Activated CD4-positive, alpha-beta T cell treated with anti-CD3 and anti-CD28 coated beads, Interleukin-2, amount 10 ng/mL, durations not matched to agents 7 days and 5 days (primary cell): ENCODE measurements around the gene TRIM32. TPM values are rescaled to one million over a fixed set of nuclear protein-coding genes. Genes with fewer than 3 reads are reported as not detected.

Experiments used
- CTCF ChIA-PET: fragments of 350-600 bp; sonication (Branson Sonifier 250); formaldehyde crosslinking; loops from one replicate; lab custom pipeline; 2021; ENCODE audit warnings: antibody characterized with exemption; lab: Charles Lee
- POLR2A ChIA-PET: fragments of 350-600 bp; sonication (Branson Sonifier 250); formaldehyde crosslinking; loops from one replicate; lab custom pipeline; 2021; ENCODE audit warnings: antibody characterized with exemption; lab: Charles Lee
- DNase-seq: peaks from one replicate; pipeline ENCODE4 v3.0.0-alpha.2; 2020
- H3K27ac Mint-ChIP-seq: one replicate; pipeline ENCODE4 v1.8.0; 2021; ENCODE audit warnings: mild to moderate bottlenecking, moderate library complexity, mixed read lengths
- H3K27me3 Mint-ChIP-seq: one replicate; pipeline ENCODE4 v1.8.0; 2021; ENCODE audit warnings: mixed read lengths
- H3K36me3 Mint-ChIP-seq: one replicate; pipeline ENCODE4 v1.8.0; 2021; ENCODE audit warnings: low read depth, mixed read lengths
- H3K4me1 Mint-ChIP-seq: one replicate; pipeline ENCODE4 v1.8.0; 2021; ENCODE audit warnings: mixed read lengths
- H3K4me3 Mint-ChIP-seq: one replicate; pipeline ENCODE4 v1.8.0; 2021; ENCODE audit warnings: mild to moderate bottlenecking, moderate library complexity, mixed read lengths
- H3K9me3 Mint-ChIP-seq: one replicate; pipeline ENCODE4 v1.8.0; 2021; ENCODE audit warnings: mixed read lengths
- total RNA-seq, 2 experiments: library from RNA; stranded (reverse); gene quantifications; one replicate each; pipeline ENCODE4 v1.2.3, GENCODE V29; 2021

TRIM32 gene
- total RNA-seq, 2 experiments from 2014 or later: 17.9 to 18.3 TPM

DNA sequence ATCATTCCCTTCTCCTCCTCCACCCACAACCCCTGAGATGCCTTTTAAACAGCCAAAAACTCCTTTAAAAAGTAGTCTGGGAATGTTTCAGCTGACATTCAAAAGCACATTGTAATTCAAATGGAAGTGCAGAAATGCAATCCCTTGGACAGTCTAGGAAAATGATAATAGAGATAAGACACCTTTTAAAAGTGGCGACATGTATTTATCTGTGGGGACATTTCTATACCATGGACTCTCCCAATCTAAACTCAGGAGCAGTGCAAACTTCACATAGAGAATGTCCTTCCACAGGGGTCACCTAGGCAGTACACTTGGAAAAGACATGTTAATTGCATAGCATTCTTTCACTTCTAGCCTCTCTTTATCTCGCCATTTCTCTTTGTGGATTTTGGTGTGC is 33.0 kb downstream of the TRIM32 start:
- H3K27ac Mint-ChIP-seq: no peak overlapping the region
- no peaks in the 10 kb centered on the region for H3K27me3 Mint-ChIP-seq
- no peak overlapping the region for H3K4me3 Mint-ChIP-seq
- ChIA-PET CTCF (no interaction called here), POLR2A (no interaction called here)
- no peaks in the 10 kb centered on the region for H3K36me3 Mint-ChIP-seq
- peaks cover 2% of the 10 kb centered on the region for H3K9me3 Mint-ChIP-seq
- no peak for DNase-seq
- no peaks in the 10 kb centered on the region for H3K4me1 Mint-ChIP-seq

DNA sequence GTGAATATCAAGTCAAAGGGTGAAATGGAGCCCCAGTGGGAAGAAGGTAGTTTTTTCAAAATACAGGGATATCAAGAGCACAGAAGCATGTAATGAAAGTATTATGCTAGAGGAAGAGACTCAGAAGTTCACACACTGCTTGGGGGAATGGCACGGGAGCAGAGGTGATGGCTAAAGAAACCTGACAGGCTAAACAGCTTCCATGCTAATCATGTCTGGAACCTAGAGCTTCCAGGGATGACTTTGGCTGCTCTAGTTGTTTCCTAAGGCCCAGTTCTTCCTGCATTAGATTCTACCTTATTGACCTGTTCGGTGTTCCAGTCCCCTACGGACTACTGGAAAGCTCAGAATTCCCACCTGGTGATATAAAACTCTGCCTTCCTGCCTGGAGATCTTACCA is 34.3 kb downstream of the TRIM32 start:
- Mint-ChIP-seq H3K9me3 (peaks cover 2% of the 10 kb centered on the region), H3K36me3 (no peaks in the 10 kb centered on the region), H3K27me3 (no peaks in the 10 kb centered on the region), H3K27ac (no peak overlapping the region), H3K4me1 (no peaks in the 10 kb centered on the region), H3K4me3 (no peak overlapping the region)
- no peak for DNase-seq
- CTCF ChIA-PET: interaction anchor here (0.5 to 0.9 kb wide), 3 partner anchors 15 to 459 kb away, joined by 3 to 4 read pairs (median 3); no protein-coding TSS in a partner anchor
- POLR2A ChIA-PET: no interaction called here

DNA sequence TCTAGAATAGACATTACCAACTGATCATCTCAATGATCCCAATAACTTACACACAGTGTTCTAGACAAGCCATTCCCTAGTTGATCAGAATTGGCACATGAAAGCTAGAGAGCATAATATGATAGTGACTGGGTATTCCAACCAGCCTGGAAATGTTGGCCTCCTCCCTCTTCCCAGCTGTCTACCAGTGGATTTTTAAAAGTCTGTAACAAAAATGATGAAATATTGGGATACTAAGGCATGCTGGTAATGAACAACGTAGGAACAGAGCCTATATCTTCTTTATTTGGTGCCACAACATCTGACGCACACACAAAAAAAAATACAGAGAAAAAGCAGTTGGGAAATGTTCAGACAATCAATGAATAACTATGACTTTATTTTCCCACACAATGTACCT is 34.8 kb downstream of the TRIM32 start:
- peaks cover 2% of the 10 kb centered on the region for H3K9me3 Mint-ChIP-seq
- H3K36me3 Mint-ChIP-seq: no peaks in the 10 kb centered on the region
- H3K4me3 Mint-ChIP-seq: no peak overlapping the region
- H3K27me3 Mint-ChIP-seq: no peaks in the 10 kb centered on the region
- DNase-seq: no peak
- H3K4me1 Mint-ChIP-seq: no peaks in the 10 kb centered on the region
- ChIA-PET POLR2A (no interaction called here), CTCF (no interaction called here)
- no peak overlapping the region for H3K27ac Mint-ChIP-seq

DNA sequence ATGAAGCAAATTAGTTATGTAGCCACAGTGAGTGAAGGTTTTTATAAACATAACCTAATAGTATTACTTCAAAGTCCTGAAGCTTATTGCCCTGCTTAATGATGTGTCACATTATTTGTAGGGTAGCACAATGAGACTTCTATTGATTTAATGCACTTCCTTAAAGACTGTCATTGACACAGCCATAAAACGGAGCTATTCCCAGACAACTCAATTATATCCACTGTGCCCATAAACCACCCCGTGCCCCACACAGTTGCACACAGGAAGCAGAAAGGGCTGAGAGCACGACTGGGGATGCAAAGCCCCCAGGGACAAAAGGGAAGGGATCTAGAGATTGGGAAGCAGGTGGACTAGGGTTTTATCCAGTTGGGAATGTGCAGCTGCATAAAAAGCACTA is 37.0 kb downstream of the TRIM32 start:
- ChIA-PET CTCF (no interaction called here), POLR2A (no interaction called here)
- H3K36me3 Mint-ChIP-seq: no peaks in the 10 kb centered on the region
- no peak overlapping the region for H3K4me3 Mint-ChIP-seq
- no peaks in the 10 kb centered on the region for H3K4me1 Mint-ChIP-seq
- no peaks in the 10 kb centered on the region for H3K27me3 Mint-ChIP-seq
- H3K27ac Mint-ChIP-seq: no peak overlapping the region
- H3K9me3 Mint-ChIP-seq: peaks cover 2% of the 10 kb centered on the region
- DNase-seq: no peak

DNA sequence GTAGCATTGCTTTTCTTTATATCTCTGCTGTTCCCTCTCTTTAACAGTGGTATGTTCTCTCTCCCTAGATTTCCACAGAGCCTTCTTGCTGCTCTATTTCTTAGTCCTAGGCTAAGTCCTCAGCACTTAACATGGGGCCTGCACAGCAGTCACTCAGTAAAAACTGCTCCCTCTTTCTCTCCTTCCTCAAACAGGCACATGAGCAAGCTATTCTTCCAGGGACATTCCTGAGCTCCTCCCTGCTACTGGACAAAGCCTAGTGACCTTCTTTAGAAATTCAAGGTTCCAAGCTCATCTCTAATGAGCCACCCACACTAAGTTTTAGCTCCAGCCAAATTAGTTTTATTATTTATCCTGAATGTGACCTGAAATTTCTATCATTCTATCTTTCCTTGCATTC is 39.5 kb downstream of the TRIM32 start:
- Mint-ChIP-seq H3K36me3 (no peaks in the 10 kb centered on the region), H3K4me3 (no peak overlapping the region), H3K9me3 (no peaks in the 10 kb centered on the region), H3K4me1 (no peaks in the 10 kb centered on the region), H3K27me3 (no peaks in the 10 kb centered on the region), H3K27ac (no peak overlapping the region)
- CTCF ChIA-PET: interaction anchor here (0.7 kb wide), 1 partner anchor 10 kb away, joined by 3 read pairs; no protein-coding TSS in a partner anchor
- POLR2A ChIA-PET: no interaction called here
- no peak for DNase-seq

DNA sequence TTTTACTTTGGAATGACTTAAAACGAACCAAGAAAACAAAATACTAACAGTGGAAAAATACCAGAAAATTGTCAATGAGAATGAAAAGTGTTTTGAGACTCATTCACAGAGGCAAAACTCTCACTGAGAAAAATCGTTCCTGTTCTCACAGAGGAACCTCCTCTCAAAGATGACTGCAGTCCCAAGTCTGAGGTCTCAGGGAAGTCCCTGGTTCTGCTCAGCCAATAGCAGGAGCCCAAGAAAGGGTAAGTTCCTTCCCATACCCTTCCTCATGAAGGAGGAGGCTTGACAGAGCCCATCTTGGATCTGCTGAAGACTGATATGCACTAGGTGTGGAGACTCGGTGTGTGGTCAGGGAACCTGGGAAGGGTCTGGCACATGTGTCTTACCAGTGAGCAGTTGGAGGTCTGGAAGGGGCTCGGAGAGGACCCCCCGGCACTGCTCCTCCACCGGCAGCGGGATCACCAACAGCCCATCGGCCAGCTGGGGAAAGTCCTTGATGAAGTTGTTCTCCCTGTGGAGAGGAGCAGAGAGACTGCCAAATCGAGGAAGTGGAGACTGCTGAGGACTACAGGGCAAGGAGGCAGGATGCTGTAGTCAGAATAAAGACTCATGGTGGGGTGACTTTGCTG is 46.0 kb downstream of the TRIM32 start:
- no peaks in the 10 kb centered on the region for H3K27me3 Mint-ChIP-seq
- no peak overlapping the region for H3K4me3 Mint-ChIP-seq
- CTCF ChIA-PET: no interaction called here
- no peak overlapping the region for H3K27ac Mint-ChIP-seq
- no peaks in the 10 kb centered on the region for H3K36me3 Mint-ChIP-seq
- DNase-seq: no peak
- POLR2A ChIA-PET: no interaction called here
- no peaks in the 10 kb centered on the region for H3K9me3 Mint-ChIP-seq
- H3K4me1 Mint-ChIP-seq: no peaks in the 10 kb centered on the region

DNA sequence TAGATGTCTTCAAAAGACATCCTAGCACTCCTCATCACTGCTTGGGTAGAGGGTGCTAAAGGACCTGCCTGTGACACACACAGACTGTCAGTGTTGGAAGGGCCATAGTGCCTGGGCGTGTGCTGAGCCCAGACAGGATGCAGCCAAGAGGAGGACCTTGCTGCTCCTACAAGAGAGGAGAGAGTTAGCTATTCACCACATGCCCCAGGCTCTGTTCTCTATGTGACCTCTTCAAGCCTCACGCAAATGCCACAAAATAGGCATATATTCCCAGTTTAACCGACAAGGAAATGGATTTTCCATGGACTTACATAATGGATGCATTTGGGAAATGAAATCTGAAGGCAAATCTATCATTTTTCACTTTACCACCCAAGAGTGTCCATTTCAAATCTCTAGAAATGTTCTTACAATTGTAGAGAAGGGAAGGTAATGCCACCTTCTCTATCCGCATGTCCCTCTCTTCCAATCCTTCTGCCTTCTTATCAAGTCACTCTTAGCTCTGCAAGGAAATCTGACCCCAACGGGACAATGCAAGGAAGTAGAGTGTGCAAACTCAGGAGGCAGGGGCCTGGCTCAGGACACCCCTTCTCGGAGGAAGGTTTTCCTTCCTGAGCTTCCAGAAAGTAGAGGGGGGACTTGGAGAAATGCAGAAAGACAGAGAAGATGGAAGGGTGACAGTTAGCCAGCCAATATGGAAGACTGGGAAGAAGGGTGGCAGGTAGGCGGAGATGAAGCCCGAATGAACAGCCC is 49.5 kb downstream of the TRIM32 start:
- no peak for DNase-seq
- Mint-ChIP-seq H3K4me3 (no peak overlapping the region), H3K27me3 (no peaks in the 10 kb centered on the region), H3K27ac (no peak overlapping the region), H3K36me3 (no peaks in the 10 kb centered on the region), H3K4me1 (no peaks in the 10 kb centered on the region), H3K9me3 (no peaks in the 10 kb centered on the region)
- ChIA-PET CTCF (interaction anchor here (0.7 to 2.2 kb wide), 5 partner anchors 10 to 125 kb away, joined by 3 to 6 read pairs (median 3); no protein-coding TSS in a partner anchor), POLR2A (no interaction called here)

DNA sequence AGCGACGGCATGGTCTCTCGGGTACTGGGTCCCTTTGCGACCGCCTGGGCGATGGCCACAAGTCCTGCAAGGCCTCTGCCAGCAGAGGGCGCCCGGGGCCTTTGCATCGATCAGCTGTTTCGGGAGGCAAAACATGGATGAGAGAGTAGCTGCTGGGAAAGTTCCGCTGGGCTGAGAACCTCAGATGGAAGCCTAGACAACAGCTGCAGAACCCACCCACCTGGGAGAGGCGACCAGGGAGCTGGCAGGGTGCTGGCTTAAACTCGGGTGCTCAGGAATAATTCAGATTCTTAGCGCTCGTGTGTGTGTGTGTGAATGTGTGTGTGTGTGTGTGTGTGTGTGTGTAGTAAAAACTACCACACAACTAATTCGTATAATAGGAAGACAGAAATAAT is 50.0 kb downstream of the TRIM32 start:
- no peak overlapping the region for H3K4me3 Mint-ChIP-seq
- no peaks in the 10 kb centered on the region for H3K9me3 Mint-ChIP-seq
- ChIA-PET CTCF (interaction anchor here (0.6 to 2.2 kb wide), 8 partner anchors 11 to 297 kb away, joined by 3 to 6 read pairs (median 3); no protein-coding TSS in a partner anchor), POLR2A (no interaction called here)
- no peaks in the 10 kb centered on the region for H3K36me3 Mint-ChIP-seq
- H3K4me1 Mint-ChIP-seq: no peaks in the 10 kb centered on the region
- no peaks in the 10 kb centered on the region for H3K27me3 Mint-ChIP-seq
- no peak overlapping the region for H3K27ac Mint-ChIP-seq
- DNase-seq: peak; percentile 60

DNA sequence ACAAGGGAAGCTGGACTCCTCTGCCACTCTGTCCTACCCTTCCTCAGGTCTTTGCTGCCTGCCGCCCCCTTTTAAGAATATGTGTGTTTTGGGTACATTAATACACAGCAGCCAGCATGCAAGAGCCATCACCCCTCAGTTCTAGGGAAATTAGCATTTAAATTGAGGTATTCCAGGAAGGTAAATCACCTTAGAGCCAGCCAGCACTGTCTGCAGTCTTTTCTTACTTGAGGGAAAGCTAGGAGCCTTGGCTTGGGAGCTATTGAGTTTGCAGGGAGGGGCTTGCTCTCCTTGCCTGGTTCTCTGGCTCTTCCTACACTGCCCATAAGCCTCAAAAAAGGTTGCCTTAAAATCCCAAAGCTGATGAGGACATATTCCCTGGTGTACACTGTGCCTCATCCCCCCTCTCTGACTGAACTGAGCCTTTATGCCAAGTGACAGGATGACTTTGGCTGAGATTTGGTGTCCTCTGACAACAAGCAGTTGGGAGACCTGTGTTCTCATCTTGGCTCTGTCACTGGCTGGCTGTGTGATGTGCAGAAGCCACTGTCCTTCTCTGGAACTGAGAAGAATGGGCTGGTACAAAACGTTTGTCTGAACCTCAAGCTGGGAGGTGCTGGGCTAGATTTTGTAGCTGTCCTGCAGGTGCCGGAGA is 54.1 kb downstream of the TRIM32 start:
- POLR2A ChIA-PET: no interaction called here
- Mint-ChIP-seq H3K4me3 (no peak overlapping the region), H3K9me3 (no peaks in the 10 kb centered on the region), H3K27ac (no peak overlapping the region), H3K27me3 (no peaks in the 10 kb centered on the region), H3K36me3 (no peaks in the 10 kb centered on the region), H3K4me1 (no peaks in the 10 kb centered on the region)
- CTCF ChIA-PET: no interaction called here
- no peak for DNase-seq

DNA sequence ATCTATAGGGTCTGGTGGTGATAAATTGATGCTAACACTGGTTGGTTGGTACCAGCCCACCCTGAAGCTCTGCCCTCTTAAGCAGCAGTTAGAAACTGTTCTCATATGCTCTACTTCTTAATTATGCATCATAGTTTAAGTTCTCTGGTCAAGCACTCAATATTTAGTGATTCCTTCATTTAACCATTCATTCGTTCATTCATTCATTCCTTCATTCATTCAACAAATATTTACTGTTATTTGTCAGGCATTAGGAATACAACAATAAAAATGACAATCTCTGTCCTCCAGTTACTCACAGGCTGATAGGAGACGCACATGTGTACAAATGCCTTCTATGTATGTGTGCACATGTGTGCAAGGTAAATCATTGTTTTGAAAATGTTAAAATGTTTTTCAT is 54.6 kb downstream of the TRIM32 start:
- ChIA-PET CTCF (no interaction called here), POLR2A (no interaction called here)
- Mint-ChIP-seq H3K9me3 (no peaks in the 10 kb centered on the region), H3K4me1 (no peaks in the 10 kb centered on the region), H3K36me3 (no peaks in the 10 kb centered on the region), H3K27me3 (no peaks in the 10 kb centered on the region), H3K4me3 (no peak overlapping the region), H3K27ac (no peak overlapping the region)
- DNase-seq: no peak

DNA sequence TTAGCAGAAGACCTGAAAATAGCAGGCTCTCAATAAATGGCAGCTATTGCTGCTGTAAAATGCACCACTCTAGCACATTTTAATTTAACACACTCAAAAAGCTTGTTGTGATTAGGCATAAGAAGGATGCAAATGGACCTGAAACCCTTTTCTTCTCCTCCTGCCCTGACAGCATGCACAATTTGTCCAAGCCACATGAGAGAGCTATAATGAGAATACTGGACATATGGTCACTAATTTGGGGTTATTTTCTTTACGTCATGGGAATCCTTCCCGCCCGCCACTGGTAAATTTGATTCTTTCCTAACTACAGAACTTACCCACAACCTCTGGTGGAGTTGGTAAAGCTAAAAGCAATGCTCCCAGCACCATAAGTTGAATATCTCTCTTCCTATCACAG is 62.1 kb downstream of the TRIM32 start:
- Mint-ChIP-seq H3K27me3 (peaks cover 7% of the 10 kb centered on the region), H3K4me3 (no peak overlapping the region), H3K27ac (no peak overlapping the region), H3K4me1 (no peaks in the 10 kb centered on the region), H3K36me3 (no peaks in the 10 kb centered on the region), H3K9me3 (no peaks in the 10 kb centered on the region)
- no peak for DNase-seq
- ChIA-PET CTCF (interaction anchor here (1.2 kb wide), 1 partner anchor 11 kb away, joined by 3 read pairs; no protein-coding TSS in a partner anchor), POLR2A (no interaction called here)

DNA sequence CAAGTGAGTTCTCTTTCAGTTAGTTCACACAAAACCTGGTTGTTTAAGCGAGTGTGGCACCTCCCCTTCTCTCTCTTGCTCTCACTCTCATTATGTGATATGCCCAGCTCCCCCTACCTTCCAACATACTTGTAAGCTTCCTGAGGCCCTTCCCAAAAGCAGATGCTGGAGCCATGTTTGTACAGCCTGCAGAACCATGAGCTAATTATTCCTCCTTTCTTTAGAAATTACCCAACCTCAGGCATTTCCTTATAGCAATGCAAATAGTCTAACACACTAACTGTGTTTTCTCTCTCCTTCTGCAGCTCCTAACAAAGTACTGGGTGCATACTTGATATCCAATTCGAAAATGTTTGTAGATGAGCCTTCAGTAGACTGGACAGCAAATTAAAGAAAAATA is 62.7 kb downstream of the TRIM32 start:
- no peak for DNase-seq
- H3K36me3 Mint-ChIP-seq: no peaks in the 10 kb centered on the region
- H3K27me3 Mint-ChIP-seq: peaks cover 7% of the 10 kb centered on the region
- H3K9me3 Mint-ChIP-seq: no peaks in the 10 kb centered on the region
- H3K4me1 Mint-ChIP-seq: no peaks in the 10 kb centered on the region
- H3K4me3 Mint-ChIP-seq: no peak overlapping the region
- no peak overlapping the region for H3K27ac Mint-ChIP-seq
- POLR2A ChIA-PET: no interaction called here
- CTCF ChIA-PET: interaction anchor here (1.2 kb wide), 1 partner anchor 12 kb away, joined by 3 read pairs; no protein-coding TSS in a partner anchor

DNA sequence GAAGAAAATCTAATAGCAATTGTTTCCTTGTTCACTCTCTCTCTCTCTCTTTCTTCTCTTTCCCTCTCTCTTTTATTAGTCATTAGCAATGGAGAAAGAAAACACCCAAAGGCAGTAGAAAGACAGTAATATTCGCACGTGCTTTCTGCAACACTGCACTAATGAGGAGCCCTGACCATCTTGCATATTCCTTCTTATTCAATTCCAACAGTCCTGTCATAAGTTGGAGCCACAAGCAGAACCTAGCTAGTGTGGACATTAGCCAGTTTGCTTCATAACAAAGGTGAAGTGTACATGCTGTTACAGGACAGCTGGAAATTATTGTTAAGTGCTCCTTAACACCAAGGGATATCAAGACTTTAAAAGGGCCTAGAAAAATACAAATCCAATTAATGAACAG is 63.4 kb downstream of the TRIM32 start:
- Mint-ChIP-seq H3K9me3 (no peaks in the 10 kb centered on the region), H3K4me3 (no peak overlapping the region), H3K4me1 (no peaks in the 10 kb centered on the region), H3K27me3 (peaks cover 7% of the 10 kb centered on the region), H3K27ac (no peak overlapping the region), H3K36me3 (no peaks in the 10 kb centered on the region)
- ChIA-PET CTCF (no interaction called here), POLR2A (no interaction called here)
- no peak for DNase-seq
